CD4-positive, CD25-positive, alpha-beta regulatory T cell (primary cell): ENCODE measurements around the gene POC5. TPM values are rescaled to one million over a fixed set of nuclear protein-coding genes. Genes with fewer than 3 reads are reported as not detected.

Experiments
- ATAC-seq, 2 donors: fragments of 150-1000 bp; cut with Tn5 transposase; one replicate each; pipeline ENCODE4 v1.10.0; 2021; ENCODE audit warnings: low read depth in 2 of 2, moderate number of reproducible peaks in 2 of 2, moderate library complexity in 1 of 2
- DNase-seq, 3 donors: peaks; one replicate each; pipeline versions ENCODE4 v3.0.0 to v3.0.0-alpha.2; 2012 to 2022; ENCODE audit warnings: mixed read lengths in 1 of 3
- H3K27ac ChIP-seq: one replicate; pipeline ENCODE4 v1.7.0; 2013; ENCODE audit warnings: mild to moderate bottlenecking, low read length; ENCODE audit not compliant: insufficient read depth, poor library complexity, severe bottlenecking
- H3K27me3 ChIP-seq: one replicate; pipeline ENCODE4 v1.7.0; 2013; ENCODE audit warnings: low read length; ENCODE audit not compliant: control insufficient read depth, insufficient read depth
- H3K36me3 ChIP-seq: one replicate; pipeline ENCODE4 v1.7.0; 2013; ENCODE audit warnings: mild to moderate bottlenecking, low read length, moderate library complexity; ENCODE audit not compliant: control insufficient read depth, insufficient read depth
- H3K4me1 ChIP-seq: 2 replicates; pipeline ENCODE4 v1.7.0; 2013; ENCODE audit warnings: mild to moderate bottlenecking, low read length; ENCODE audit not compliant: insufficient read depth, control insufficient read depth, poor library complexity, severe bottlenecking
- H3K4me3 ChIP-seq: one replicate; pipeline ENCODE4 v1.7.0; 2013; ENCODE audit warnings: low read depth, mild to moderate bottlenecking, low read length, moderate library complexity
- H3K9me3 ChIP-seq, 2 experiments: 1 replicate in 1 of 2; 2 replicates in 1 of 2; pipeline ENCODE4 v1.7.0; 2013; ENCODE audit warnings: low read length in 2 of 2, mild to moderate bottlenecking in 1 of 2, moderate library complexity in 1 of 2; ENCODE audit not compliant: control insufficient read depth in 2 of 2
- H3K27ac Mint-ChIP-seq, 3 donors: one replicate each; pipeline ENCODE4 v1.8.0; 2020 to 2022; ENCODE audit warnings: mild to moderate bottlenecking in 3 of 3, mixed read lengths in 3 of 3, moderate library complexity in 2 of 3
- H3K27me3 Mint-ChIP-seq: one replicate; pipeline ENCODE4 v1.8.0; 2022; ENCODE audit warnings: mild to moderate bottlenecking, mixed read lengths
- H3K36me3 Mint-ChIP-seq: one replicate; pipeline ENCODE4 v1.8.0; 2020; ENCODE audit warnings: mixed read lengths
- H3K4me1 Mint-ChIP-seq, 4 donors: one replicate each; pipeline ENCODE4 v1.8.0; 2020 to 2022; ENCODE audit warnings: mixed read lengths in 4 of 4, mild to moderate bottlenecking in 1 of 4
- H3K4me3 Mint-ChIP-seq, 4 donors: one replicate each; pipeline ENCODE4 v1.8.0; 2020 to 2022; ENCODE audit warnings: mild to moderate bottlenecking in 4 of 4, mixed read lengths in 4 of 4, moderate library complexity in 3 of 4
- H3K9me3 Mint-ChIP-seq, 7 donors: one replicate each; pipeline ENCODE4 v1.8.0; 2020 to 2022; ENCODE audit warnings: mixed read lengths in 7 of 7, mild to moderate bottlenecking in 3 of 7, moderate library complexity in 2 of 7
- polyA plus RNA-seq, 4 donors: library from polyadenylated mRNA; unstranded; fragments of 300-500 nt; fragmentation: Illumina TruSeq; gene quantifications; one replicate each; pipeline ENCODE4 v1.2.3, GENCODE V29; 2021
- total RNA-seq: library from RNA; stranded (reverse); gene quantifications from one replicate; pipeline ENCODE4 v1.2.3, GENCODE V29; 2022

The POC5 gene
- total and polyA plus RNA-seq, 5 donors from 2014 or later = 13.7 to 21.2 (median 17.5) TPM

DNA sequence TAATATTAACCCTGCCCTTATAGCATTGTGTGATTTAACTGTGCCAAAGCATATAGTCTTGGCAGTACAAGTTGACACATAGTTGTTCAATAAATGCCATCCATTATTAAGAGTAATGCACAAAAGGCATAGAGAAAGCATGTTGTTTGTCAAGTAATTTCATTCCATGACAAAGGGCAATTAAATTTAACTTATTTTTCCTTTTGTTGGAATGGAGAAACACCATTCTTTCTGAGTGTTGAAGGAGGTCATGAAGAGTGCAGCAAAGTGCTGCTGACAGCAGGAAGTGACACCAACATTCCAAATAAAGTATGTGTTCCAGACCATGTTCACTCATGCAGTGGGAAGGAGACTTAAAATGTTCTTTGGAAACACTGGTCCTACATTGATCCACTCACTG, 76.8 kb downstream of the POC5 start:
- H3K27ac ChIP-seq = no peak overlapping the region
- Mint-ChIP-seq H3K4me3 (no peak overlapping the region), H3K9me3 (peaks cover 0 to 2% (median 0%) of the 10 kb centered on the region in 7 donors), H3K4me1 (no peaks in the 10 kb centered on the region), H3K36me3 (peaks cover 6% of the 10 kb centered on the region), H3K27me3 (no peaks in the 10 kb centered on the region), H3K27ac (no peak overlapping the region)
- DNase-seq (no peak), ATAC-seq (no peak)
- H3K27me3 ChIP-seq = no peaks in the 10 kb centered on the region
- no peaks in the 10 kb centered on the region for H3K9me3 ChIP-seq
- no peaks in the 10 kb centered on the region for H3K4me1 ChIP-seq
- H3K4me3 ChIP-seq = no peak overlapping the region
- no peaks in the 10 kb centered on the region for H3K36me3 ChIP-seq

DNA sequence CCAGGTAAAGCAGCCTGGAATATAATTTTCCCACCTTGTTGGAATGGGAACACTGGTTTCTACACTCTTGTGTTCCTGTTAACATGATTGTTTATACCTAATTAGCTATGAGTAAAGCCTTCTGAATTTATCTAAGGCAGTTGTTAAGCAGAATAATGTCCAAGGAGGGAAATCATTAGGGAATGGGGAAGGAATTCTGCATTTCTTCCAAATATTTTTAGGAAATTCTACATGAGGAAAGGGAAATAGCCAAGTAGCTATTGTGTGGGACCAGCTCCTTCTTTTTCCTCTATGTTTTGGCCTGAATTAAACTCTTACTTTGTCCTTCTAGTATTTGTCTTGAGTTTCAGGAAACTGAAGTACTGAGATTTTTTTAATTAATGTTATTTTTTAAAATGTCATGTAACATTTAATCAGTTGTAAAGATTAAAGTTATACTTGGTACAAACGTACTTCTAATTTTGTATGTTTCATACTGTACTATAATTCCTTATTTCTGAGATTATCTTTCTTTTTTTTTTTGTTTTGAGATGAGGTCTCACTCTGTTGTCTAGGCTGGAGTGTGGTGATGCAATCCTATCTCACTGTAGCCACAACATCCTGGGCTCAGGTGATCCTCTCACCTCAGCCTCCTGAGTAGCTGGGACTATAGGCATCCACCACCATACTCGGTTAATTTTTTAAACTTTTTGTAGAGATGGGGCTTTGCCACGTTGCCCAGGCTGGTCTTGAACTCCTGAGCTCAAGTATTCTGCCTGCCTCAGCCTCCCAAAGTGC, 77.5 kb downstream of the POC5 start:
- ATAC-seq (no peak), DNase-seq (no peak)
- Histone ChIP-seq H3K36me3 (no peaks in the 10 kb centered on the region), H3K4me1 (no peaks in the 10 kb centered on the region), H3K9me3 (no peaks in the 10 kb centered on the region), H3K27ac (no peak overlapping the region), H3K4me3 (no peak overlapping the region), H3K27me3 (no peaks in the 10 kb centered on the region)
- peaks cover 0 to 2% (median 0%) of the 10 kb centered on the region in 7 donors for H3K9me3 Mint-ChIP-seq
- no peaks in the 10 kb centered on the region for H3K4me1 Mint-ChIP-seq
- H3K27ac Mint-ChIP-seq = no peak overlapping the region
- peaks cover 6% of the 10 kb centered on the region for H3K36me3 Mint-ChIP-seq
- no peaks in the 10 kb centered on the region for H3K27me3 Mint-ChIP-seq
- no peak overlapping the region for H3K4me3 Mint-ChIP-seq

DNA sequence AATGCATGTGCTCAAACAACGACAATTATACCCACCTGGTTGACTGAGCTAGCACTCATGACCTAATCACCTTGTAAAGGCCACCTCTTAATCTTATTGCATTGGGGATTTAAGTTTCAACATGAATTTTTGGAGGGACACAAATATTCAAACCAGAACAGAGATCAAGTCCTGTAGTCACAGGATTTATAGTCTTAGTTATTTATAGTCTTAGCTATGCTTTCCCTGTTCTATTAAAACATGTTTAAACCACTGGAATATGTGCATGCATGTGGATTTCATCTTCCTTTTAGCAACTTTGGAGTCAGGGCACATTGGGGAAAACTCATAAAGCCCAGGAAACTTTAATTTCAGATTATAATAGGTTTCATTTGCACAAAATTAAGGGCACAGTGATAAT, 79.3 kb downstream of the POC5 start:
- H3K27me3 ChIP-seq = no peaks in the 10 kb centered on the region
- H3K27ac ChIP-seq = no peak overlapping the region
- ATAC-seq (no peak), DNase-seq (no peak)
- Mint-ChIP-seq H3K4me1 (no peaks in the 10 kb centered on the region), H3K27ac (no peak overlapping the region), H3K9me3 (peaks cover 0 to 2% (median 0%) of the 10 kb centered on the region in 7 donors), H3K27me3 (no peaks in the 10 kb centered on the region), H3K4me3 (no peak overlapping the region), H3K36me3 (peaks cover 6% of the 10 kb centered on the region)
- no peaks in the 10 kb centered on the region for H3K4me1 ChIP-seq
- no peak overlapping the region for H3K4me3 ChIP-seq
- no peaks in the 10 kb centered on the region for H3K36me3 ChIP-seq
- peaks cover 0 to 3% of the 10 kb centered on the region in 2 experiments for H3K9me3 ChIP-seq

DNA sequence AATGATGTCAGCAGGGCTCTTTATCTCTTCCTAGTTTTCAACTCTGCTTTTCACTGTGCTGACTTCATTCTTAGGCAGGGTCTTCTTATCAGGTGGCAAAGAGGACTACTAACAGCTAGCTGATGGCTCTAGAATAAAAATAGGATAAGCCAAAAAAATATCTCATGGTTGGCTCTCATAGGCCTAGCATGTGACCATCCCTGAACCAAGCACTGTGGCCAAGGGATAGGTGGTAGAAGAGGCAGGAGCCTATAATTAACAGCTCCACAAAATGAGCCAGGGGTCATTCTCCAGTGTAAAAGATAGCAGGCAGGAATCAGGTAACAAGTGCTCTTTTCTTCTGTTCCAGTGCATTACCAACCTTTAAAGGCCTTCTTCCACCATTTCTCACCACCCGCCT, 84.9 kb downstream of the POC5 start:
- Histone ChIP-seq H3K4me1 (no peaks in the 10 kb centered on the region), H3K36me3 (no peaks in the 10 kb centered on the region), H3K9me3 (peaks cover 0 to 3% of the 10 kb centered on the region in 2 experiments), H3K4me3 (no peak overlapping the region), H3K27ac (no peak overlapping the region), H3K27me3 (no peaks in the 10 kb centered on the region)
- DNase-seq (no peak), ATAC-seq (no peak)
- Mint-ChIP-seq H3K27me3 (no peaks in the 10 kb centered on the region), H3K27ac (peak overlapping the region in 1 of 3 donors; percentile 5), H3K9me3 (no peaks in the 10 kb centered on the region), H3K4me3 (no peak overlapping the region), H3K4me1 (peaks cover 0 to under 1% (median 0%) of the 10 kb centered on the region in 4 donors), H3K36me3 (peaks cover 6% of the 10 kb centered on the region)

DNA sequence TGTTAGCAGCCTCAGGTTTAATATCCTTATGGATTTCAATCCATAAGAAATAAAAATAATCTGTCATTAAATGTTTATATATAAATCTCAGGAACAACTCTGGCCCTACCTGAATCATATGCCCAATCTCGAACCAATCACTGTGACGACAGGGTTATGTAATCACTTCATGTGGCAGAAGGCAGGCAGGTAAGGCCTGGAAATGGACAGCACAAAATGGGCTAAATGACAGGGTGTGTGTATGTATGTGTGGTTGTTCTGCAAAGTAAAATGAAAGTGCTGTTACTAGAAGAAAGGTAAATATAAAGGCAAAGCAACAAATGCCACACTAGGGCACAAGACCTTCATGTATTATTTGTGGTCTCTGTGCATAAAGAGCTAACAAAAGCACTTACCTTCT, 86.4 kb downstream of the POC5 start:
- Histone ChIP-seq H3K27me3 (no peaks in the 10 kb centered on the region), H3K27ac (no peak overlapping the region), H3K36me3 (no peaks in the 10 kb centered on the region), H3K4me1 (no peaks in the 10 kb centered on the region), H3K9me3 (peaks cover 0 to 3% of the 10 kb centered on the region in 2 experiments), H3K4me3 (no peak overlapping the region)
- Mint-ChIP-seq H3K27ac (no peak overlapping the region), H3K4me3 (no peak overlapping the region), H3K9me3 (no peaks in the 10 kb centered on the region), H3K36me3 (no peaks in the 10 kb centered on the region), H3K4me1 (peaks cover 0 to 9% (median 4%) of the 10 kb centered on the region in 4 donors), H3K27me3 (no peaks in the 10 kb centered on the region)
- ATAC-seq (no peak), DNase-seq (no peak)

DNA sequence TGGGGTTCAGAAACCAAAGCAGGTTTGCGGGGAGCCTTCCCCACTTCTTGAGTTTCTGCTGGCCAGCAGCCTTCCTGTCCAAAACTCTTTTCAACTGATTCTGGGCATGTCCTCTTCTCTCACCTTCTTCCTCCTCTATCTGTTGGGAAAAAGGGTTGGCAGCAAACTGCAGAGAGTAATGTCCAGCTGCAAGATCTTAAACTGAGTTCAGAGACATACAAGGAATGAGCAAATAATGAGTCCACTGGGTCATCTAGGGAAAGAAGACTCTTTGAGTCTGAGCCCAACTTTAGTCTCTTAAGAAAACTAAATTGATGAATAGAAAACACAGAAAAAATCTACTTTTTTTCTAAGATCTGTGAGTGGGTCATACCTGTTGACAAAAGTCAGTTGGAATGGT, 89.4 kb downstream of the POC5 start:
- no peak overlapping the region for H3K27ac ChIP-seq
- Mint-ChIP-seq H3K27ac (no peak overlapping the region), H3K36me3 (no peaks in the 10 kb centered on the region), H3K4me3 (no peak overlapping the region), H3K4me1 (peaks cover 0 to 9% (median 4%) of the 10 kb centered on the region in 4 donors), H3K9me3 (no peaks in the 10 kb centered on the region), H3K27me3 (no peaks in the 10 kb centered on the region)
- H3K4me3 ChIP-seq = no peak overlapping the region
- DNase-seq (no peak), ATAC-seq (no peak)
- H3K27me3 ChIP-seq = no peaks in the 10 kb centered on the region
- H3K36me3 ChIP-seq = no peaks in the 10 kb centered on the region
- H3K9me3 ChIP-seq = no peaks in the 10 kb centered on the region
- no peaks in the 10 kb centered on the region for H3K4me1 ChIP-seq

DNA sequence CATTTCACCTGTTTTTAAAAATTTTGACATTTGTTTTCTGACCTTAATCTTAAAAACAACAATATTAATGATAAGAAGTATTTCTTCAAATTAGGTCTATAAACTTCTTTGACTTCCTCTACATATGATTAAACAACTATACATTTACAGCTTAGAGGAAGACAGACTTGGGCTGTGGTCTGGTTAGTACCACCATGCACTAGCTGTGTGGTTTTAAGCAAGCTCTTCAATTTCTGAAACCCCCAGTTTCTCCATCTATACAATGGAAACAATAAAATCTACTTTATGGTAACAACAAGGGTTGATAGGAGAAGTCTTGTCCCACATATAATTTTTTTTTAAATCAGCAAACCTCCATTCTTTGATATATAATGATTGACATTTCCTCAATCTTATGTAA, 90.3 kb downstream of the POC5 start:
- H3K4me1 ChIP-seq = no peaks in the 10 kb centered on the region
- H3K36me3 ChIP-seq = no peaks in the 10 kb centered on the region
- Mint-ChIP-seq H3K27me3 (no peaks in the 10 kb centered on the region), H3K4me3 (no peak overlapping the region), H3K36me3 (no peaks in the 10 kb centered on the region), H3K4me1 (peaks cover 0 to 9% (median 4%) of the 10 kb centered on the region in 4 donors), H3K27ac (no peak overlapping the region), H3K9me3 (no peaks in the 10 kb centered on the region)
- ATAC-seq = no peak
- H3K27me3 ChIP-seq = no peaks in the 10 kb centered on the region
- no peaks in the 10 kb centered on the region for H3K9me3 ChIP-seq
- no peak overlapping the region for H3K4me3 ChIP-seq
- no peak overlapping the region for H3K27ac ChIP-seq
- DNase-seq = no peak
